Measurements from ENCODE around the gene IL2RA. TPM values are rescaled to one million over a fixed set of nuclear protein-coding genes. Genes with fewer than 3 reads are reported as not detected.

The IL2RA gene
- total and polyA plus RNA-seq, 4 donors, result 0.10 TPM; not detected in 3

GRCh38 chr10:6050801-6051445 lies 11.2 kb downstream of the IL2RA start:
- WGBS (ENCODE audit: insufficient coverage), result 58% methylated on average over 13 of the region's 18 CpGs

GRCh38 chr10:6049031-6049400 lies 13.2 kb downstream of the IL2RA start:
- no peaks in the 10 kb centered on the region for H3K36me3 ChIP-seq (ENCODE audit: control insufficient read depth, insufficient read depth, low read length)
- 100% methylated on average over 1 of the region's 2 CpGs for WGBS (ENCODE audit: insufficient coverage)
- no peaks in the 10 kb centered on the region for H3K9me3 ChIP-seq (ENCODE audit: control insufficient read depth, insufficient read depth, low read length)
- H3K4me1 ChIP-seq (ENCODE audit: control insufficient read depth, insufficient read depth, low read length), result peaks cover 6% of the 10 kb centered on the region
- no peak overlapping the region for H3K27ac ChIP-seq (ENCODE audit: low read depth, low read length)
- no peak overlapping the region for H3K4me3 ChIP-seq (ENCODE audit: low read depth, low read length)
- no peaks in the 10 kb centered on the region for H3K27me3 ChIP-seq (ENCODE audit: control insufficient read depth, insufficient read depth, low read length)
- DNase-seq (ENCODE audit: low read depth in 4 of 6, low spot score in 6 of 6), result no peak

More at GRCh38 chr10:6050801-6051445, 11.2 kb downstream of the IL2RA start:
- Histone ChIP-seq H3K4me3 (ENCODE audit: low read depth, low read length) (no peak overlapping the region), H3K27ac (ENCODE audit: low read depth, low read length) (peak overlapping the region; percentile 33), H3K4me1 (ENCODE audit: control insufficient read depth, insufficient read depth, low read length) (peaks cover 7% of the 10 kb centered on the region), H3K36me3 (ENCODE audit: control insufficient read depth, insufficient read depth, low read length) (no peaks in the 10 kb centered on the region), H3K9me3 (ENCODE audit: control insufficient read depth, insufficient read depth, low read length) (no peaks in the 10 kb centered on the region), H3K27me3 (ENCODE audit: control insufficient read depth, insufficient read depth, low read length) (no peaks in the 10 kb centered on the region)
- DNase-seq (ENCODE audit: low read depth in 4 of 6, low spot score in 6 of 6), result peak in 1 of 6 donors; percentile 33

GRCh38 chr10:6048281-6049030 lies 13.7 kb downstream of the IL2RA start:
- H3K36me3 ChIP-seq (ENCODE audit: control insufficient read depth, insufficient read depth, low read length), result no peaks in the 10 kb centered on the region

GRCh38 chr10:6047847-6048246 lies 14.3 kb downstream of the IL2RA start:
- H3K36me3 ChIP-seq (ENCODE audit: control insufficient read depth, insufficient read depth, low read length), result no peaks in the 10 kb centered on the region
- H3K9me3 ChIP-seq (ENCODE audit: control insufficient read depth, insufficient read depth, low read length), result no peaks in the 10 kb centered on the region
- no peaks in the 10 kb centered on the region for H3K27me3 ChIP-seq (ENCODE audit: control insufficient read depth, insufficient read depth, low read length)
- H3K4me3 ChIP-seq (ENCODE audit: low read depth, low read length), result no peak overlapping the region
- peaks cover 3% of the 10 kb centered on the region for H3K4me1 ChIP-seq (ENCODE audit: control insufficient read depth, insufficient read depth, low read length)
- H3K27ac ChIP-seq (ENCODE audit: low read depth, low read length), result no peak overlapping the region
- 93% methylated on average over 3 of the region's 7 CpGs for WGBS (ENCODE audit: insufficient coverage)
- no peak for DNase-seq (ENCODE audit: low read depth in 4 of 6, low spot score in 6 of 6)

More at GRCh38 chr10:6048281-6049030, 13.7 kb downstream of the IL2RA start:
- peaks cover 3% of the 10 kb centered on the region for H3K4me1 ChIP-seq (ENCODE audit: control insufficient read depth, insufficient read depth, low read length)
- DNase-seq (ENCODE audit: low read depth in 4 of 6, low spot score in 6 of 6), result no peak
- no peak overlapping the region for H3K4me3 ChIP-seq (ENCODE audit: low read depth, low read length)
- 92% methylated on average over 5 of the region's 7 CpGs for WGBS (ENCODE audit: insufficient coverage)
- H3K27me3 ChIP-seq (ENCODE audit: control insufficient read depth, insufficient read depth, low read length), result no peaks in the 10 kb centered on the region
- no peaks in the 10 kb centered on the region for H3K9me3 ChIP-seq (ENCODE audit: control insufficient read depth, insufficient read depth, low read length)
- no peak overlapping the region for H3K27ac ChIP-seq (ENCODE audit: low read depth, low read length)

GRCh38 chr10:6046773-6047611 lies 15.2 kb downstream of the IL2RA start:
- 92% methylated on average over 7 of the region's 14 CpGs for WGBS (ENCODE audit: insufficient coverage)

GRCh38 chr10:6045878-6046772 lies 16.0 kb downstream of the IL2RA start:
- DNase-seq (ENCODE audit: low read depth in 4 of 6, low spot score in 6 of 6), result no peak

More at GRCh38 chr10:6046773-6047611, 15.2 kb downstream of the IL2RA start:
- Histone ChIP-seq H3K4me1 (ENCODE audit: control insufficient read depth, insufficient read depth, low read length) (peaks cover 3% of the 10 kb centered on the region), H3K27ac (ENCODE audit: low read depth, low read length) (no peak overlapping the region), H3K27me3 (ENCODE audit: control insufficient read depth, insufficient read depth, low read length) (no peaks in the 10 kb centered on the region), H3K4me3 (ENCODE audit: low read depth, low read length) (no peak overlapping the region), H3K9me3 (ENCODE audit: control insufficient read depth, insufficient read depth, low read length) (no peaks in the 10 kb centered on the region), H3K36me3 (ENCODE audit: control insufficient read depth, insufficient read depth, low read length) (no peaks in the 10 kb centered on the region)
- no peak for DNase-seq (ENCODE audit: low read depth in 4 of 6, low spot score in 6 of 6)

GRCh38 chr10:6045314-6045848 lies 16.8 kb downstream of the IL2RA start:
- H3K4me3 ChIP-seq (ENCODE audit: low read depth, low read length), result no peak overlapping the region
- no peaks in the 10 kb centered on the region for H3K27me3 ChIP-seq (ENCODE audit: control insufficient read depth, insufficient read depth, low read length)
- WGBS (ENCODE audit: insufficient coverage), result 83% methylated on average over 1 of the region's 8 CpGs
- H3K4me1 ChIP-seq (ENCODE audit: control insufficient read depth, insufficient read depth, low read length), result no peaks in the 10 kb centered on the region
- H3K36me3 ChIP-seq (ENCODE audit: control insufficient read depth, insufficient read depth, low read length), result no peaks in the 10 kb centered on the region
- H3K9me3 ChIP-seq (ENCODE audit: control insufficient read depth, insufficient read depth, low read length), result no peaks in the 10 kb centered on the region
- H3K27ac ChIP-seq (ENCODE audit: low read depth, low read length), result no peak overlapping the region
- no peak for DNase-seq (ENCODE audit: low read depth in 4 of 6, low spot score in 6 of 6)

More at GRCh38 chr10:6045878-6046772, 16.0 kb downstream of the IL2RA start:
- Histone ChIP-seq H3K4me3 (ENCODE audit: low read depth, low read length) (no peak overlapping the region), H3K27me3 (ENCODE audit: control insufficient read depth, insufficient read depth, low read length) (no peaks in the 10 kb centered on the region), H3K9me3 (ENCODE audit: control insufficient read depth, insufficient read depth, low read length) (no peaks in the 10 kb centered on the region), H3K27ac (ENCODE audit: low read depth, low read length) (no peak overlapping the region), H3K4me1 (ENCODE audit: control insufficient read depth, insufficient read depth, low read length) (peaks cover 2% of the 10 kb centered on the region), H3K36me3 (ENCODE audit: control insufficient read depth, insufficient read depth, low read length) (no peaks in the 10 kb centered on the region)
- WGBS (ENCODE audit: insufficient coverage), result 79% methylated on average over 6 of the region's 9 CpGs

- no peaks in the 10 kb centered on the region for H3K27me3 ChIP-seq (ENCODE audit: control insufficient read depth, insufficient read depth, low read length)
- 88% methylated on average over 2 of the region's 4 CpGs for WGBS (ENCODE audit: insufficient coverage)
- H3K9me3 ChIP-seq (ENCODE audit: control insufficient read depth, insufficient read depth, low read length), result no peaks in the 10 kb centered on the region
- DNase-seq (ENCODE audit: low read depth in 4 of 6, low spot score in 6 of 6), result no peak
- H3K4me1 ChIP-seq (ENCODE audit: control insufficient read depth, insufficient read depth, low read length), result no peaks in the 10 kb centered on the region
- no peak overlapping the region for H3K4me3 ChIP-seq (ENCODE audit: low read depth, low read length)
- H3K27ac ChIP-seq (ENCODE audit: low read depth, low read length), result no peak overlapping the region
- H3K36me3 ChIP-seq (ENCODE audit: control insufficient read depth, insufficient read depth, low read length), result no peaks in the 10 kb centered on the region
Observed at GRCh38 chr10:6044751-6045313, 17.3 kb downstream of the IL2RA start.
